ENCODE measurements around the gene BATF.

The BATF gene

GRCh38 chr14:75482366-75482765, 39.9 kb upstream of the BATF start:
- H3K27me3 ChIP-seq (ENCODE audit: insufficient read depth, low read length, poor library complexity) = no peaks in the 10 kb centered on the region
- H2AK5ac ChIP-seq (ENCODE audit: low read length) = no peak overlapping the region
- no peak overlapping the region for H3K18ac ChIP-seq (ENCODE audit: low read length)
- DNase-seq = no peak
- no peak overlapping the region for H3K9ac ChIP-seq (ENCODE audit: low read length)
- H3K23ac ChIP-seq (ENCODE audit: low read length) = no peak overlapping the region
- no peaks in the 10 kb centered on the region for H3K79me2 ChIP-seq (ENCODE audit: control insufficient read depth, insufficient read depth, low read length)
- H3K4ac ChIP-seq (ENCODE audit: low read depth, low read length) = no peak overlapping the region
- no peaks in the 10 kb centered on the region for H3K4me1 ChIP-seq (ENCODE audit: control insufficient read depth, low read depth, low read length)
- H3K4me2 ChIP-seq (ENCODE audit: low read length) = no peak overlapping the region
- H2BK15ac ChIP-seq (replicated peaks; ENCODE audit: low read depth) = no peak overlapping the region
- H4K5ac ChIP-seq (ENCODE audit: low read length) = no peak overlapping the region
- H3K4me3 ChIP-seq (ENCODE audit: low read length) = no peak overlapping the region
- WGBS (ENCODE audit: extremely low coverage, insufficient coverage, low lambda C conversion rate) = no CpG with 5 or more reads among the region's 4 CpGs
- no peak overlapping the region for H3K56ac ChIP-seq (ENCODE audit: low read length)
- no peaks in the 10 kb centered on the region for H3K36me3 ChIP-seq (ENCODE audit: control insufficient read depth, insufficient read depth, low read length)
- no peaks in the 10 kb centered on the region for H3K79me1 ChIP-seq (ENCODE audit: low read length)
- H2BK5ac ChIP-seq (ENCODE audit: low read length) = no peak overlapping the region
- no peak overlapping the region for H2BK120ac ChIP-seq (ENCODE audit: low read depth, low read length)
- no peak overlapping the region for H4K8ac ChIP-seq (ENCODE audit: low read depth, low read length)
- no peak overlapping the region for H3K27ac ChIP-seq (ENCODE audit: low read depth, low read length)

- H3K36me3 ChIP-seq (ENCODE audit: control insufficient read depth, insufficient read depth, low read length) = no peaks in the 10 kb centered on the region
- H3K27ac ChIP-seq (ENCODE audit: low read depth, low read length) = no peak overlapping the region
- no CpG with 5 or more reads among the region's 4 CpGs for WGBS (ENCODE audit: extremely low coverage, insufficient coverage, low lambda C conversion rate)
- no peak overlapping the region for H3K4ac ChIP-seq (ENCODE audit: low read depth, low read length)
- no peak overlapping the region for H3K9ac ChIP-seq (ENCODE audit: low read length)
- H3K56ac ChIP-seq (ENCODE audit: low read length) = no peak overlapping the region
- H2BK120ac ChIP-seq (ENCODE audit: low read depth, low read length) = no peak overlapping the region
- H3K18ac ChIP-seq (ENCODE audit: low read length) = no peak overlapping the region
- no peak overlapping the region for H2BK15ac ChIP-seq (replicated peaks; ENCODE audit: low read depth)
- H3K79me2 ChIP-seq (ENCODE audit: control insufficient read depth, insufficient read depth, low read length) = no peaks in the 10 kb centered on the region
- no peak overlapping the region for H3K4me2 ChIP-seq (ENCODE audit: low read length)
- DNase-seq = no peak
- H2AK5ac ChIP-seq (ENCODE audit: low read length) = no peak overlapping the region
- H4K5ac ChIP-seq (ENCODE audit: low read length) = no peak overlapping the region
- H3K4me3 ChIP-seq (ENCODE audit: low read length) = no peak overlapping the region
- H4K8ac ChIP-seq (ENCODE audit: low read depth, low read length) = no peak overlapping the region
- H3K4me1 ChIP-seq (ENCODE audit: control insufficient read depth, low read depth, low read length) = no peaks in the 10 kb centered on the region
- H3K79me1 ChIP-seq (ENCODE audit: low read length) = no peaks in the 10 kb centered on the region
- no peak overlapping the region for H3K23ac ChIP-seq (ENCODE audit: low read length)
- no peak overlapping the region for H2BK5ac ChIP-seq (ENCODE audit: low read length)
- no peaks in the 10 kb centered on the region for H3K27me3 ChIP-seq (ENCODE audit: insufficient read depth, low read length, poor library complexity)
Measured at GRCh38 chr14:75484711-75485429, 37.4 kb upstream of the BATF start.

GRCh38 chr14:75486318-75486717, 36.0 kb upstream of the BATF start:
- no peak overlapping the region for H3K56ac ChIP-seq (ENCODE audit: low read length)
- no peak overlapping the region for H3K23ac ChIP-seq (ENCODE audit: low read length)
- H2AK5ac ChIP-seq (ENCODE audit: low read length) = no peak overlapping the region
- no peak for DNase-seq
- H3K27me3 ChIP-seq (ENCODE audit: insufficient read depth, low read length, poor library complexity) = no peaks in the 10 kb centered on the region
- H2BK15ac ChIP-seq (replicated peaks; ENCODE audit: low read depth) = no peak overlapping the region
- H3K4ac ChIP-seq (ENCODE audit: low read depth, low read length) = no peak overlapping the region
- no CpG with 5 or more reads among the region's 1 CpG for WGBS (ENCODE audit: extremely low coverage, insufficient coverage, low lambda C conversion rate)
- H3K9ac ChIP-seq (ENCODE audit: low read length) = no peak overlapping the region
- no peak overlapping the region for H3K4me2 ChIP-seq (ENCODE audit: low read length)
- H2BK5ac ChIP-seq (ENCODE audit: low read length) = no peak overlapping the region
- H2BK120ac ChIP-seq (ENCODE audit: low read depth, low read length) = no peak overlapping the region
- no peaks in the 10 kb centered on the region for H3K79me2 ChIP-seq (ENCODE audit: control insufficient read depth, insufficient read depth, low read length)
- no peaks in the 10 kb centered on the region for H3K79me1 ChIP-seq (ENCODE audit: low read length)
- no peak overlapping the region for H3K27ac ChIP-seq (ENCODE audit: low read depth, low read length)
- no peaks in the 10 kb centered on the region for H3K36me3 ChIP-seq (ENCODE audit: control insufficient read depth, insufficient read depth, low read length)
- H4K5ac ChIP-seq (ENCODE audit: low read length) = no peak overlapping the region
- no peak overlapping the region for H4K8ac ChIP-seq (ENCODE audit: low read depth, low read length)
- H3K18ac ChIP-seq (ENCODE audit: low read length) = no peak overlapping the region
- H3K4me1 ChIP-seq (ENCODE audit: control insufficient read depth, low read depth, low read length) = no peaks in the 10 kb centered on the region
- no peak overlapping the region for H3K4me3 ChIP-seq (ENCODE audit: low read length)

GRCh38 chr14:75487155-75487671, 35.1 kb upstream of the BATF start:
- no CpG with 5 or more reads among the region's 7 CpGs for WGBS (ENCODE audit: extremely low coverage, insufficient coverage, low lambda C conversion rate)
- no peak overlapping the region for H3K4me2 ChIP-seq (ENCODE audit: low read length)
- no peaks in the 10 kb centered on the region for H3K79me2 ChIP-seq (ENCODE audit: control insufficient read depth, insufficient read depth, low read length)
- no peak overlapping the region for H3K27ac ChIP-seq (ENCODE audit: low read depth, low read length)
- no peaks in the 10 kb centered on the region for H3K36me3 ChIP-seq (ENCODE audit: control insufficient read depth, insufficient read depth, low read length)
- no peaks in the 10 kb centered on the region for H3K27me3 ChIP-seq (ENCODE audit: insufficient read depth, low read length, poor library complexity)
- H3K56ac ChIP-seq (ENCODE audit: low read length) = no peak overlapping the region
- H3K9ac ChIP-seq (ENCODE audit: low read length) = no peak overlapping the region
- H3K4me3 ChIP-seq (ENCODE audit: low read length) = no peak overlapping the region
- no peak overlapping the region for H3K4ac ChIP-seq (ENCODE audit: low read depth, low read length)
- DNase-seq = peak; percentile 48
- no peaks in the 10 kb centered on the region for H3K4me1 ChIP-seq (ENCODE audit: control insufficient read depth, low read depth, low read length)
- no peak overlapping the region for H2BK120ac ChIP-seq (ENCODE audit: low read depth, low read length)
- H3K79me1 ChIP-seq (ENCODE audit: low read length) = no peaks in the 10 kb centered on the region
- H4K5ac ChIP-seq (ENCODE audit: low read length) = no peak overlapping the region
- no peak overlapping the region for H2AK5ac ChIP-seq (ENCODE audit: low read length)
- H2BK15ac ChIP-seq (replicated peaks; ENCODE audit: low read depth) = no peak overlapping the region
- no peak overlapping the region for H3K18ac ChIP-seq (ENCODE audit: low read length)
- H2BK5ac ChIP-seq (ENCODE audit: low read length) = no peak overlapping the region
- no peak overlapping the region for H4K8ac ChIP-seq (ENCODE audit: low read depth, low read length)
- no peak overlapping the region for H3K23ac ChIP-seq (ENCODE audit: low read length)

GRCh38 chr14:75489480-75489837, 32.8 kb upstream of the BATF start:
- H2BK120ac ChIP-seq (ENCODE audit: low read depth, low read length) = no peak overlapping the region
- H3K79me1 ChIP-seq (ENCODE audit: low read length) = no peaks in the 10 kb centered on the region
- H3K23ac ChIP-seq (ENCODE audit: low read length) = no peak overlapping the region

More at GRCh38 chr14:75489480-75489837, 32.8 kb upstream of the BATF start:
- H3K36me3 ChIP-seq (ENCODE audit: control insufficient read depth, insufficient read depth, low read length) = no peaks in the 10 kb centered on the region
- H2AK5ac ChIP-seq (ENCODE audit: low read length) = no peak overlapping the region
- no peak overlapping the region for H3K4me3 ChIP-seq (ENCODE audit: low read length)
- no peak overlapping the region for H3K18ac ChIP-seq (ENCODE audit: low read length)
- H2BK15ac ChIP-seq (replicated peaks; ENCODE audit: low read depth) = no peak overlapping the region
- H3K4me1 ChIP-seq (ENCODE audit: control insufficient read depth, low read depth, low read length) = no peaks in the 10 kb centered on the region
- no peak overlapping the region for H3K9ac ChIP-seq (ENCODE audit: low read length)
- no peak overlapping the region for H3K4me2 ChIP-seq (ENCODE audit: low read length)
- H3K27ac ChIP-seq (ENCODE audit: low read depth, low read length) = no peak overlapping the region
- H4K8ac ChIP-seq (ENCODE audit: low read depth, low read length) = no peak overlapping the region
- no peak overlapping the region for H4K5ac ChIP-seq (ENCODE audit: low read length)
- H3K4ac ChIP-seq (ENCODE audit: low read depth, low read length) = no peak overlapping the region
- no peak overlapping the region for H3K56ac ChIP-seq (ENCODE audit: low read length)
- DNase-seq = no peak
- H3K79me2 ChIP-seq (ENCODE audit: control insufficient read depth, insufficient read depth, low read length) = no peaks in the 10 kb centered on the region
- no peaks in the 10 kb centered on the region for H3K27me3 ChIP-seq (ENCODE audit: insufficient read depth, low read length, poor library complexity)
- WGBS (ENCODE audit: extremely low coverage, insufficient coverage, low lambda C conversion rate) = no CpG with 5 or more reads among the region's 6 CpGs
- H2BK5ac ChIP-seq (ENCODE audit: low read length) = no peak overlapping the region
